ENCODE data around the gene ARF5. TPM values are rescaled to one million over a fixed set of nuclear protein-coding genes. Genes with fewer than 3 reads are reported as not detected.
A peak's percentile ranks its signal among the peaks of the same experiment; 100 is the strongest.
"Not testable (repeated sequence)": the region's sequence is repeated elsewhere in the genome, so short reads cannot be mapped to it uniquely, and the experiment has no call there.

ARF5 gene
- 100 to 1,000 TPM; 194 to 218 TPM for total RNA-seq

GRCh38 chr7:127588019-127588696 lies at the start of gene ARF5:
ARF5 (plus strand) TSS chr7:127588411; CDS start chr7:127588499, 88 bp downstream.
- H3K27me3 ChIP-seq (replicated peaks; ENCODE audit: insufficient read depth) = no peaks in the 10 kb centered on the region
- peak within 1 kb of the TSS; percentile 91 to 95 for H3K27ac ChIP-seq
- peak within 1 kb of the TSS; percentile 93 to 99 for H3K4me3 ChIP-seq
- H3K36me3 ChIP-seq = peaks cover 0 to 9% of the 10 kb centered on the region in 2 donors
- TF ChIP-seq POLR2AphosphoS5 (IDR thresholded peaks at IDR 0.05) (peak; percentile 60), CTCF (IDR thresholded peaks at IDR 0.05) (no peak), POLR2A (IDR thresholded peaks at IDR 0.05) (peak; percentile 64)
- under 1% methylated on average over 34 of the region's 77 CpGs for WGBS
- DNase-seq (ENCODE audit: low spot score) = peak; percentile 86
- peaks cover 18% of the 10 kb centered on the region for H3K4me1 ChIP-seq (replicated peaks)
- no peaks in the 10 kb centered on the region for H3K9me3 ChIP-seq
- intact Hi-C loops (cut with DNase I) = loop anchor here (2.0 to 10.0 kb wide), 3 partner anchors 63 to 447 kb away; partner anchors contain the start of genes LRRC4 and ZNF800

- Histone ChIP-seq H3K36me3 (no peaks in the 10 kb centered on the region), H3K9me3 (no peaks in the 10 kb centered on the region), H3K27me3 (replicated peaks; ENCODE audit: insufficient read depth) (no peaks in the 10 kb centered on the region), H3K4me3 (no peak overlapping the region), H3K4me1 (replicated peaks) (no peaks in the 10 kb centered on the region), H3K27ac (no peak overlapping the region)
- intact Hi-C loops (cut with DNase I) = no loop called here
- DNase-seq (ENCODE audit: low spot score) = no peak
- WGBS = 64% methylated on average over 9 of the region's 9 CpGs
- TF ChIP-seq POLR2A (IDR thresholded peaks at IDR 0.05) = no peak
- no peak for TF ChIP-seq CTCF (IDR thresholded peaks at IDR 0.05)
- TF ChIP-seq POLR2AphosphoS5 (IDR thresholded peaks at IDR 0.05) = no peak
These were observed 49.1 kb upstream of the ARF5 start for GRCh38 chr7:127539116-127539515.

- intact Hi-C loops (cut with DNase I); H3K27ac ChIP-seq; H3K36me3 ChIP-seq; H3K4me1 ChIP-seq (replicated peaks); H3K4me3 ChIP-seq; H3K9me3 ChIP-seq; DNase-seq (ENCODE audit: low spot score); H3K27me3 ChIP-seq (replicated peaks; ENCODE audit: insufficient read depth): not testable (repeated sequence)
- 93% methylated on average over 10 of the region's 10 CpGs for WGBS
These were observed 47.8 kb upstream of the ARF5 start for GRCh38 chr7:127540461-127540860.

GRCh38 chr7:127541548-127541947 lies 46.7 kb upstream of the ARF5 start:
- intact Hi-C loops (cut with DNase I) = no loop called here
- Histone ChIP-seq H3K27ac (no peak overlapping the region), H3K36me3 (no peaks in the 10 kb centered on the region), H3K9me3 (no peaks in the 10 kb centered on the region), H3K4me1 (replicated peaks) (no peaks in the 10 kb centered on the region), H3K27me3 (replicated peaks; ENCODE audit: insufficient read depth) (no peaks in the 10 kb centered on the region), H3K4me3 (no peak overlapping the region)
- no peak for TF ChIP-seq POLR2A (IDR thresholded peaks at IDR 0.05)
- no peak for TF ChIP-seq CTCF (IDR thresholded peaks at IDR 0.05)
- no peak for TF ChIP-seq POLR2AphosphoS5 (IDR thresholded peaks at IDR 0.05)
- 88% methylated on average over 4 of the region's 4 CpGs for WGBS
- DNase-seq (ENCODE audit: low spot score) = no peak

GRCh38 chr7:127546313-127546712 lies 41.9 kb upstream of the ARF5 start:
- WGBS = 91% methylated on average over 1 of the region's 1 CpG
- no peak for DNase-seq (ENCODE audit: low spot score)
- H3K9me3 ChIP-seq = no peaks in the 10 kb centered on the region
- TF ChIP-seq CTCF (IDR thresholded peaks at IDR 0.05) (no peak), POLR2AphosphoS5 (IDR thresholded peaks at IDR 0.05) (no peak), POLR2A (IDR thresholded peaks at IDR 0.05) (no peak)
- intact Hi-C loops (cut with DNase I) = no loop called here
- no peaks in the 10 kb centered on the region for H3K4me1 ChIP-seq (replicated peaks)
- no peaks in the 10 kb centered on the region for H3K36me3 ChIP-seq
- H3K4me3 ChIP-seq = no peak overlapping the region
- H3K27ac ChIP-seq = no peak overlapping the region
- H3K27me3 ChIP-seq (replicated peaks; ENCODE audit: insufficient read depth) = no peaks in the 10 kb centered on the region
